HG03460 (cell line): ENCODE data around the gene MIF4GD.
A peak's percentile ranks its signal among the peaks of the same experiment; 100 is the strongest.
"Not testable (repeated sequence)": the region's sequence is repeated elsewhere in the genome, so short reads cannot be mapped to it uniquely, and the experiment has no call there.

Experiments used
- ATAC-seq: cut with Tn5 transposase; IDR thresholded peaks from one replicate; pipeline ENCODE4 v1.9.1; 2021; ENCODE audit not compliant: unreplicated experiment

Gene MIF4GD

DNA sequence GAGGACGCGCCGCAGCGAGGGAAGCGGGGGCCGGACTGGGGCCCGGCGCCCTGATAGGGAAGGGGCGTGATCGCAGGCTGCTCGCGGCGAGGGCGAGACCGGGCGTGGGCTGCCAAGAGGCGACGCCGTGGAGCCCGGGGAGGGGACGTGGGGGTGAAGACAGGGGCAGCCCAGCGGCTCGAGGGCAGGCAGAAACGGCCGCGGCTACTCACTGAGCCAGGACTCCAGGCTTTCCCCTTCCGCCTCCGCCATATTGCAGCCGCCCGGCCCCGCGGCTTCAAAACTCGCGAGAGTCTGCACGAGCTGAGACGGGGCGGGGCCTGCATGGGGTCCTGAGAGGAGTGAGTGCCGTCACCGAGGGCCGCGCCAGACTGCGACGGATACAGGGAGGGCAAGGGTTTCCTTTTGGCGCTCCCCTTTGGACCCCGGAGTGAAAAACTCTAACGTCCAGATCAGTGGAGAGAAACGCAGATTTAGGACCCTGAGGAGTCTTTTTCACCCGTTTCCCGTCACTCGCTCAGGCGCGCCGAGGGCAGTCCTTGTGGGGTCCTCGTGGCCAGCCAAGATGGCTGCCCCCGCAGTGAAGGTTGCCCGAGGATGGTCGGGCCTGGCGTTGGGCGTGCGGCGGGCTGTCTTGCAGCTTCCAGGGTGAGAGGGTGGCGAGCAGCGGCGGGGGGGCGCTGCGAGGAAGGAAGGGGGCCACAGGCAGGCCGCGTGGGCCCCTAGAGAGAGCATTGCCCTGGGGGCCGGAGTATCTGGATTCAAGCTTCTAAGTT, 9.5 kb downstream of the MIF4GD start, which contains the start of the genes GGA3 and MRPS7:
TSS of gene GGA3 (minus strand) at position 271 of the 776 bp plus-strand sequence. CDS start at position 252, 19 bp downstream.
TSS of gene MRPS7 (plus strand) at position 544 of the 776 bp plus-strand sequence. CDS start at position 566, 22 bp downstream.
- ATAC-seq = peak; percentile 83

GRCh38 chr17:75260641-75261335, 10.2 kb downstream of the MIF4GD start:
- no peak for ATAC-seq

- not testable (repeated sequence) for ATAC-seq
Measured at GRCh38 chr17:75257228-75257627, 13.8 kb downstream of the MIF4GD start.

DNA sequence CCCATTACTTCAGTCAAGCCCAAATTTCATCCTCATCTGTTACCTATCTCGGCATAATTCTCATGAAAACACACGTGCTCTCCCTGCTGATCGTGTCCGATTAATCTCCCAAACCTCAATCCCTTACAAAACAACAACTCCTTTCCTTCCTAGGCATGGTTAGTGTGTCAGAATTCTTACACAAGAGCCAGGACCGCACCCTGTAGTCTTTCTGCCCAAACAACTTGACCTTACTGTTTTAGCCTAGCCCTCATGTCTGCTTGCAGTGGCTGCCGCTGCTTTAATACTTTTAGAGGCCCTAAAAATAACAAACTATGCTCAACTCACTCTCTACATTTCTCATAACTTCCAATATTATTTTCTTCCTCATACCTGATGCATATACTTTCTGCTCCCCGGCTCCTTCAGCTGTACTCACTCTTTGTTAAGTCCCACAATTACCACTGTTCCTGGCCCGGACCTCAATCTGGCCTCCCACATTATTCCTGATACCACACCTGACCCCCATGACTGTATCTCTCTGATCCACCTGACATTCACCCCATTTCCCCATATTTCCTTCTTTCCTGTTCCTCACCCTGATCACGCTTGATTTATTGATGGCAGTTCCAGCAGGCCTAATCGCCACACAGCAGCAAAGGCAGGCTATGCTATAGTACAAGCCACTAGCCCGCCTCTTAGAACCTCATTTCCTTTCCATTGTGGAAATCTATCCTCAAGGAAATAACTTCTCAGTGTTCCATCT, 14.9 kb downstream of the MIF4GD start:
- ATAC-seq = not testable (repeated sequence)

DNA sequence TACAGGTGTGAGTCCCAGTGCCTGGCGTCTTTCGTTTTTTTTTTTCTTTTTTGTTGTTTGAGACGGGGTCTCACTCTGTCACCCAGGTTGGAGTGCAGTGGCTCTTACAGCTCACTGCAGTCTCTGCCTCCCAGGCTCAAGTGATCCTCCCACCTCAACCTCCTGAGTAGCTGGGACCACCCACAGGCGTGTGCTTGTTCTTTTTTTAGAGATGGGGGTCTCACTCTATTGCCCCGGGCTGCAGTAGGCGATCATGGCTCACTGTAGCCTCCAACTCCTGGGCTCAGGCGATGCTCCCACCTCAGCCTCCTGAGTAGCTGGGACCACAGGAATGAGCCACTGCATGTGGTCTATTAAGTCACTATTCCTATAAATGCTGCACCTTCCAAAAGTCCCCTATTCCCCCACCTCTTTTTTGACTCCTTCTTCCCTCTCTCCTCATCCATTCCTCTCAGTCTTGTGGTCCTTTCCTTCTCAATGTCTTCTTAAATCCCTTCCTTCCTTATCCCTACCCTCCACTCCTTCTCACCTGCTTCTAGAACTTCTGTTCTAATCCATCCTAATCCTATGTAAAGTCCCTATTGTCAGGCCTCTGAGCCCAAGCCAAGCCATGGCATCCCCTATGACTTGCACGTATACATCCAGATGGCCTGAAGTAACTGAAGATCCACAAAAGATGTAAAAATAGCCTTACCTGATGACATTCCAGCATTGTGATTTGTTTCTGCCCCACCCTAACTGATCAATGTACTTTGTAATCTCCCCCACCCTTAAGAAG, 18.8 kb downstream of the MIF4GD start:
- ATAC-seq = no peak

DNA sequence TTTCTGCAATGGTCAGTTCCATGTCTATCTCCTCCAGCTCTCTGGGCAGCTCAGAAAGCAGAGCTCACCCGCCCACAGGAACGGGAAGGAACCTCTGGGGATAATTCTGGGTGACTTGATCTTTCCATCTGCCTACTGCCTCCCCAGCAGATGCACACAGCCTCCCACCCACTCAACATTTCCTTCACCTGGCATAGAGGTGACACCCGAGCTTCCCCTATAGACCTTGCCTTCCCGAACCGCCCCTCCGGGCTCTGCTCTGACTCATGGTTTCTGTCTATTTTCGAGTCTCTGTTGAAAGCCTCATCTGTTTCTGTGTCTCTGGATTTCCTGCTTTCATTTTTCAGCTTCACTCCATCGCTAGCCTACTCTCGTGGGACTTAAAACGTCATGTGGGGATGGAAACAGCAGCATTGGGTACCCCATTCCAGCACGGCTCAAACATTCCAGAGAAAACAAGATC, 21.0 kb downstream of the MIF4GD start:
- peak; percentile 87 for ATAC-seq

GRCh38 chr17:75249564-75249963, 21.5 kb downstream of the MIF4GD start:
- no peak for ATAC-seq

GRCh38 chr17:75246404-75246803, 24.6 kb downstream of the MIF4GD start:
- no peak for ATAC-seq

DNA sequence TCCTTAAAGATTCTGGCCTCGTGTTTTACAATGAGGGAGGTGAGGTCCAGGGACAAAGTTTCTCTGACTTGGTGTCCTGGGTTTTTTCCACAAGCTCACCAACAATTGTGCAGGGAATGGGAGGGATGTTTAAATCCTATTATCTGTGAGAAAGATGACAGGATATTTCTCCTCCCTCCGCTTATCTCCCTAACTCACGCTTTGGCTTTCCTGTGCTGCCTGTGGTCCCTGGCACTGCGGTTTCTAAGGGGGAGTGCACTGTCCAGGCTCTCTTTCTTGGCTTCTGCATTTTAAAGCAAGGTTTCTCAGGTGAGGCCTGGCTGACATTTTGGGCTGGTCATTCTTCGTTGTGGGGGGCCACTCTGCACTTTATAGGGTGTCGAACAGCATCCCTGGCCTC, 26.0 kb downstream of the MIF4GD start:
- ATAC-seq = no peak

- no peak for ATAC-seq
Measured at GRCh38 chr17:75244133-75244866, 26.7 kb downstream of the MIF4GD start.

DNA sequence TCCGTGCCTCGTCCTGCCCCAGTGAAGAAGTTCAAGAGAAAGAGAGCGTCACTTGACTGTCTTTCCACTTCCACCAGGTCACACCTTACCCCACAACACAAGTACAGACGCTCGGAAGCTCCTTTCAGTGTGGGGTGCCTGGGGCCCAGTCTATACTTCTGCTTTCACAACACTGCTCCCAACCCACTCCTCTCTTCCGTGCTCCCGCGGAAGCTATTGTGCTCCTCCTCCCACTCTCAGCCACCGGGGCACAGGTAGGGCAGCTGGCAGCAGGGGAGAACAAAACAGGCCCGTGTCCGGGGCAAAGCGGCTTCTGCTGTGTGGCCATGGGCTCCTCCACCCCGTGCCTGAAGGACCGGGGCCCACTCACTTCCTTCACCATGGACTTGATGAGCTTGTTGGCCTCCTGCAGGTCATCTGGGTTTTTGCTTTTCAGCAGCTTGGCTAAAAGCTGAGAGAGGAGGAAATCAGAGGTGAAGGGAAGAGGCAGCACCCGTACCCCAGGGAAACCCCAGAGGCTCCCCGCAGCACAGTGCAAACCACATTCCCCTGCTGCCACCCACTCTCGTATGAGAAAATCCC, 28.5 kb downstream of the MIF4GD start:
- no peak for ATAC-seq

GRCh38 chr17:75241996-75242460, 29.0 kb downstream of the MIF4GD start:
- ATAC-seq = no peak

- ATAC-seq = no peak
Measured at GRCh38 chr17:75241502-75241901, 29.5 kb downstream of the MIF4GD start.

DNA sequence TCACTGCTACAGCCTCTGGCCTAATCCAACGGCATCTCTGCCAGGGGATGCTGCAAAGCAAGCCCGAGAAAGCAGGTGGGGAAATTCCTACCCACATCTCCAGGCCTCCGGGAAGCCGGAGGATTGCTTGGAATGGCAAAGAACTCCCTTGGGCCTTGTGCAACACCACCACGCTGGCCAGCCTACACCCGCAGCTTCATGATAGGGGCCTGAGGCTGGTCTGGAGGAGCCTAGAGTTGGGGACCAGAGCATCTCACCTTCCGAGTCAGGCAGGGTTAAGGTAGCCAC, 29.9 kb downstream of the MIF4GD start:
- ATAC-seq = no peak

- ATAC-seq = no peak
Measured at GRCh38 chr17:75240394-75241142, 30.5 kb downstream of the MIF4GD start.

DNA sequence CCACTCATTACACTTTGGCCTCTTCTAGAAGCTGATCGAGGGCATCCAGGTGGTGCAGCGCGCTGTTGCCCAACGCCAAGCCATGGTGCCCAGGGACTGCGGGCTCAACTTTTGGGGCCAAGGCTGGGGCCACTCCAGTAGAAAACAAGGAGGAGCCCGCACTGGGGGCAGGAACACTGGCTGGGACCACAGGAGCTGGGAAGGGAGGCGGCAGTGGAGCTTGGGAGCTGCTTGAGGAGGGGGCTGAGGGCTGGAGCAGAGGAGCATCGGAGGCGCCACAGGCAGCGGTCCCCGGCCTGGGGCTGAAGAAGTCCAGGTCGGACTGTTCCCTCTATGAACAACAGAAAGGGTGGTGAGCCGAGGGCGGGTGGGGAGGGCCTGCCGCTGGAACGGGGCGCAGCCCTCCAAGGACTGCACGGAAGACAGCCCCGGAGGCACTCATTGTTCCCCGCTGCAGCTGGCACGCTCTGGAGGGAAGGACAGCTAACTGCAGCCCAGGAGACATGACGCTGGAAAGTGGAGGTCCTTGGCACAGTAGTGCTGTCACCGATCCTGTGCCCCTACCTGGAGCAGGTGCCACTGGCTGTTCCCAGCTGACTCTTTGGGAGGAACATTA, 31.1 kb downstream of the MIF4GD start:
- no peak for ATAC-seq

GRCh38 chr17:75239214-75239613, 31.8 kb downstream of the MIF4GD start:
- no peak for ATAC-seq

- ATAC-seq = no peak
Measured at GRCh38 chr17:75238684-75239191, 32.3 kb downstream of the MIF4GD start.
